H1 (cell line): ENCODE measurements around the gene SLC7A8. TPM values are rescaled to one million over a fixed set of nuclear protein-coding genes. Genes with fewer than 3 reads are reported as not detected.
A peak's percentile ranks its signal among the peaks of the same experiment; 100 is the strongest.

ENCODE experiments used
- CTCF ChIA-PET: fragments of 300-600 bp; sonication (Branson Sonifier 250); formaldehyde crosslinking; loops from one replicate; lab custom pipeline; 2021; ENCODE audit not compliant: partially characterized antibody; lab: Charles Lee
- POLR2A ChIA-PET: fragments of 300-600 bp; sonication (Branson Sonifier 250); formaldehyde crosslinking; loops from one replicate; lab custom pipeline; 2021; ENCODE audit warnings: inconsistent platforms; ENCODE audit not compliant: partially characterized antibody; lab: Charles Lee
- DNase-seq, 2 experiments: peaks; one replicate each; pipeline versions ENCODE4 v3.0.0 to v3.0.0-alpha.2; 2010 to 2022; ENCODE audit warnings: low spot score in 2 of 2, low read depth in 1 of 2, mixed read lengths in 1 of 2
- FAIRE-seq: peaks from 2 replicates; lab custom pipeline; 2011; peaks lifted over from hg19 to GRCh38; lab: Jason Lieb, UNC
- H2AFZ ChIP-seq: 2 replicates; pipeline ENCODE4 v1.8.1; 2012; ENCODE audit warnings: low read length, inconsistent platforms
- H2AK5ac ChIP-seq: 2 replicates; pipeline ENCODE4 v1.6.1; 2013; ENCODE audit warnings: low read depth, low read length
- H2BK120ac ChIP-seq: replicated peaks from 2 replicates; pipeline ENCODE3; 2013; ENCODE audit warnings: low read depth, low read length, inconsistent platforms
- H2BK12ac ChIP-seq: 2 replicates; pipeline ENCODE4 v1.6.1; 2013; ENCODE audit warnings: low read depth, low read length
- H2BK15ac ChIP-seq: 2 replicates; pipeline ENCODE4 v1.6.1; 2013; ENCODE audit warnings: low read length
- H2BK20ac ChIP-seq: 2 replicates; pipeline ENCODE4 v1.6.1; 2013; ENCODE audit warnings: low read length
- H2BK5ac ChIP-seq: 2 replicates; pipeline ENCODE4 v1.6.1; 2013; ENCODE audit warnings: low read depth, low read length
- H3K14ac ChIP-seq: 2 replicates; pipeline ENCODE4 v1.6.1; 2013; ENCODE audit warnings: inconsistent platforms; ENCODE audit not compliant: insufficient read length
- H3K18ac ChIP-seq: 2 replicates; pipeline ENCODE4 v1.6.1; 2013; ENCODE audit warnings: low read length; ENCODE audit errors: extremely low read depth
- H3K23ac ChIP-seq: 2 replicates; pipeline ENCODE4 v1.6.1; 2013; ENCODE audit warnings: inconsistent platforms; ENCODE audit not compliant: insufficient read length
- H3K23me2 ChIP-seq: 2 replicates; pipeline ENCODE4 v1.6.1; 2013; ENCODE audit warnings: low read depth, low read length
- H3K27ac ChIP-seq: 2 replicates; pipeline ENCODE4 v1.6.1; 2011; ENCODE audit warnings: low read depth, low read length, inconsistent platforms
- H3K27me3 ChIP-seq, 4 experiments: replicated peaks in 1 of 4; 1 replicate in 1 of 4; 2 replicates in 3 of 4; pipeline versions ENCODE4 v1.6.1 to v1.8.1; 2011 to 2013; ENCODE audit warnings: low read length in 3 of 4, mild to moderate bottlenecking in 3 of 4, inconsistent platforms in 2 of 4, mixed read lengths in 2 of 4, moderate library complexity in 1 of 4; ENCODE audit not compliant: control insufficient read depth in 3 of 4, insufficient read depth in 3 of 4; ENCODE audit errors: extremely low read depth in 1 of 4
- H3K36me3 ChIP-seq, 4 experiments: 2 replicates each; pipeline versions ENCODE4 v1.6.1 to v1.8.1; 2011 to 2013; ENCODE audit warnings: mild to moderate bottlenecking in 4 of 4, low read length in 3 of 4, moderate library complexity in 2 of 4, control low read depth in 1 of 4, inconsistent platforms in 1 of 4; ENCODE audit not compliant: insufficient read depth in 4 of 4, control insufficient read depth in 2 of 4
- H3K4ac ChIP-seq: replicated peaks from 2 replicates; pipeline ENCODE3; 2013; ENCODE audit warnings: low read length, low read depth, mixed read lengths, inconsistent platforms; ENCODE audit not compliant: insufficient read length
- H3K4me1 ChIP-seq, 4 experiments: replicated peaks in 1 of 4; 1 replicate in 1 of 4; 2 replicates in 3 of 4; pipeline versions ENCODE4 v1.6.1 to v1.8.1; 2011 to 2013; ENCODE audit warnings: low read length in 3 of 4, inconsistent platforms in 2 of 4, mixed read lengths in 1 of 4; ENCODE audit not compliant: insufficient read depth in 4 of 4, control insufficient read depth in 3 of 4
- H3K4me2 ChIP-seq, 2 experiments: 2 replicates each; pipeline versions ENCODE4 v1.6.1 to v1.8.1; 2011 to 2013; ENCODE audit warnings: low read depth in 2 of 2, low read length in 2 of 2, control low read depth in 1 of 2, inconsistent platforms in 1 of 2, mild to moderate bottlenecking in 1 of 2; ENCODE audit not compliant: insufficient read depth in 1 of 2
- H3K4me3 ChIP-seq, 4 experiments: fragments of 200-600, 300-600 bp in 1 of 4; sonication (generic), shearing (Covaris generic), sonication (Bioruptor Twin) in 1 of 4; 2 replicates each; pipeline versions ENCODE4 v1.5.1 to v1.8.1; 2011 to 2016; ENCODE audit warnings: low read length in 4 of 4, low read depth in 3 of 4, control low read depth in 2 of 4, inconsistent platforms in 2 of 4, mild to moderate bottlenecking in 2 of 4, mixed read lengths in 1 of 4, moderate library complexity in 1 of 4; ENCODE audit not compliant: insufficient read depth in 2 of 4; ENCODE audit errors: extremely low read depth in 1 of 4
- H3K56ac ChIP-seq: replicated peaks from 2 replicates; pipeline ENCODE3; 2013; ENCODE audit warnings: low read depth, mild to moderate bottlenecking, mixed read lengths, low read length, inconsistent platforms; ENCODE audit not compliant: insufficient read length
- H3K79me1 ChIP-seq: 2 replicates; pipeline ENCODE4 v1.6.1; 2013; ENCODE audit warnings: low read depth, low read length, control low read depth
- H3K79me2 ChIP-seq, 2 experiments: 2 replicates each; pipeline versions ENCODE4 v1.6.1 to v1.8.1; 2012 to 2013; ENCODE audit warnings: low read length in 2 of 2, mild to moderate bottlenecking in 2 of 2, inconsistent platforms in 1 of 2; ENCODE audit not compliant: insufficient read depth in 2 of 2, control insufficient read depth in 1 of 2
- H3K9ac ChIP-seq, 4 experiments: replicated peaks in 1 of 4; 1 replicate in 1 of 4; 2 replicates in 3 of 4; pipeline versions ENCODE4 v1.6.1 to v1.8.1; 2011 to 2013; ENCODE audit warnings: low read depth in 3 of 4, low read length in 3 of 4, control low read depth in 2 of 4, mild to moderate bottlenecking in 2 of 4, moderate library complexity in 2 of 4, inconsistent platforms in 1 of 4; ENCODE audit errors: extremely low read depth in 1 of 4
- H3K9me3 ChIP-seq, 2 experiments: 2 replicates each; pipeline versions ENCODE4 v1.6.1 to v1.8.1; 2012 to 2013; ENCODE audit warnings: mild to moderate bottlenecking in 2 of 2, moderate library complexity in 2 of 2, control low read depth in 1 of 2, inconsistent platforms in 1 of 2, low read depth in 1 of 2, low read length in 1 of 2, mixed read lengths in 1 of 2; ENCODE audit not compliant: insufficient read depth in 2 of 2
- H4K20me1 ChIP-seq, 2 experiments: replicated peaks in 1 of 2; 2 replicates each; pipeline versions ENCODE3 to v1.8.1; 2011 to 2013; ENCODE audit warnings: inconsistent platforms in 2 of 2, low read length in 2 of 2, mild to moderate bottlenecking in 1 of 2; ENCODE audit not compliant: insufficient read depth in 2 of 2, control insufficient read depth in 1 of 2
- H4K5ac ChIP-seq: 2 replicates; pipeline ENCODE4 v1.6.1; 2013; ENCODE audit warnings: low read length, low read depth, mixed read lengths, inconsistent platforms; ENCODE audit not compliant: insufficient read length
- H4K8ac ChIP-seq: 2 replicates; pipeline ENCODE4 v1.8.0; 2013; ENCODE audit warnings: mild to moderate bottlenecking, moderate library complexity, low read length, inconsistent platforms; ENCODE audit not compliant: insufficient read depth; ENCODE audit errors: extremely low read depth
- H4K91ac ChIP-seq: replicated peaks from 2 replicates; pipeline ENCODE3; 2013; ENCODE audit warnings: low read length, mixed read lengths, inconsistent platforms; ENCODE audit not compliant: insufficient read length
- RBBP5 ChIP-seq: IDR thresholded peaks from 2 replicates; pipeline ENCODE4 v1.7.1; 2012; ENCODE audit warnings: low read depth, mild to moderate bottlenecking, inconsistent platforms, low read length, moderate library complexity, borderline replicate concordance
- RXRA ChIP-seq: IDR thresholded peaks from 2 replicates; pipeline ENCODE4 v1.6.1; 2011; ENCODE audit warnings: low read depth, mild to moderate bottlenecking, low read length, moderate library complexity; ENCODE audit not compliant: insufficient read depth
- SIN3A ChIP-seq, 2 experiments: IDR thresholded peaks in 1 of 2; conservative IDR thresholded peaks in 1 of 2; 2 replicates each; pipeline ENCODE4 v1.6.1; 2011 to 2012; ENCODE audit warnings: low read length in 2 of 2, improper control_type of control experiment in 1 of 2, low read depth in 1 of 2, mild to moderate bottlenecking in 1 of 2
- SP1 ChIP-seq: IDR thresholded peaks from 2 replicates; pipeline ENCODE4 v1.6.1; 2011; ENCODE audit warnings: low read depth, low read length
- TAF1 ChIP-seq: IDR thresholded peaks from 2 replicates; pipeline ENCODE4 v1.6.1; 2011; ENCODE audit warnings: mild to moderate bottlenecking, low read depth, low read length
- WGBS, 2 experiments: shearing (Covaris generic) in 1 of 2; methylation state at CpG; one replicate each; pipeline versions ENCODE4 v1.1.6 to v1.1.7; 2013 to 2015; ENCODE audit warnings: low lambda C conversion rate in 2 of 2, mixed read lengths in 2 of 2, inconsistent platforms in 1 of 2, low coverage in 1 of 2, missing lambda C conversion rate in 1 of 2; ENCODE audit not compliant: insufficient replicate concordance in 2 of 2, insufficient coverage in 1 of 2, insufficient read length in 1 of 2; ENCODE audit errors: extremely low coverage in 1 of 2, missing lambda C conversion rate in 1 of 2; 5-methylcytosine and 5-hydroxymethylcytosine counted together
- polyA plus RNA-seq, 7 experiments: library from polyadenylated mRNA; depleted of rRNA in 3 of 7; stranded (reverse) in 5 of 7; unstranded in 2 of 7; fragments of >200 nt in 5 of 7; fragments of 200-250 nt in 2 of 7; gene quantifications; 1 replicate in 5 of 7; 2 replicates in 1 of 7; 4 replicates in 1 of 7; pipeline versions ENCODE4 v1.2.1 to v1.2.3, GENCODE V29; 2011 to 2013; ENCODE audit warnings: missing spikeins in 2 of 7, mixed read lengths in 2 of 7
- total RNA-seq: library from RNA; stranded (reverse); fragmentation: NEBNext Ultra II Directional; extraction: Animal tissue kit (Norgen Biotek cat#: 25700); gene quantifications from 2 replicates; pipeline ENCODE4 v1.2.1, GENCODE V29; 2021

SLC7A8 gene
- total and polyA plus RNA-seq, 2 of the 8 experiments (the other 6 are each of a cell fraction or from before 2014, with no cell fraction given) = 182 to 204 TPM

DNA sequence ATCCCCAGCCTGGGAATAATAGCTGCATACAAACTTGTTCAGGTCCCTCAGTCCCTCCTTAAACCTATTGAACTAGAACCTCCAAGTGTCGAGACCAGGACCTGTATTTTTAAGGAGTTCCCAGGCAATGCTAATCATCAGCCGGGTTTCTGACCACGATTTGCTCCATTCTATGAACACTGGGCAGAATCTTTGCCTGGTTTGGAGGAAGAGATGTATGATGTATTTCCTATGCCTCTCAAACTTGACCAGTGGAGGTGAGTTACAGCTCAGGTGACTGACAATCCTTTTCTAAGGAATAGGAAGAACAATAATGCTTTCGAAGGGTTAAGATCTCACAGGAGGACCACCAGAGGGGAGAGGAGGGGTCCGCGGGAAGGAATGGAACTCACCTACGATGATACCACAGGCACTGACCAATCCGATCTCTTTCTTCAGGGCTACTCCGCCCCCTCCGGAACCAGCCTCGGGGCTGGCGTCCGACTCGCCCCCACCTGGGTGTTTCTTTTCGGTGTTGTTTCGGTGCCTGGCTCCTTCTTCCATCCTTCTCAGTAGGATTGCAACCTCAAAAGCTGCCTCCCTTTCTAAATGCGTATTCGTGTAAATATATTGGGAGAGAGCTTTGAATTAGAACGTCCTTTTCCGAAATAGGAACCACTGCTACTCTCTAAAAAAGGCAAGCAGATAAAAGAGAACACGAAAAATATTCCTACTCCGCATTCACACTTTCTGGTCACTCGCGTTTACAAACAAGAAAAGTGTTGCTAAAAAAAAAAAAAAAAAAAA is 895 bp downstream of the SLC7A8 start:
- Histone ChIP-seq H2BK120ac (no peak overlapping the region), H2AFZ (no peak overlapping the region), H4K8ac (no peak overlapping the region), H3K23me2 (peaks cover 6% of the 10 kb centered on the region; the same call in 1 of the 2 replicates), H3K23ac (no peak overlapping the region), H2BK5ac (no peak overlapping the region), H4K20me1 (peaks cover 0 to 6% of the 10 kb centered on the region in 2 experiments), H3K79me1 (0 out of 2 replicates have a peak, but pooled peaks cover 3% of the 10 kb centered on the region), H3K4me2 (peak overlapping the region; percentile 67 to 72), H3K4me1 (peaks cover 0 to 4% (median under 1%) of the 10 kb centered on the region in 4 experiments; a peak in 5 of 7 replicates), H3K36me3 (no peaks in the 10 kb centered on the region), H3K56ac (no peak overlapping the region), H3K9me3 (no peaks in the 10 kb centered on the region; a peak in 1 of 4 replicates), H2BK12ac (no peak overlapping the region; the same call in 1 of the 2 replicates), H3K4me3 (peak overlapping the region; percentile 52 to 83 (median 62)), H2BK15ac (no peak overlapping the region; the same call in 1 of the 2 replicates), H2AK5ac (no peak overlapping the region), H2BK20ac (no peak overlapping the region), H4K91ac (no peak overlapping the region), H3K14ac (no peak overlapping the region), H4K5ac (peak overlapping the region; percentile 1), H3K79me2 (peaks cover 5 to 46% of the 10 kb centered on the region in 2 experiments), H3K27ac (no peak overlapping the region), H3K9ac (peak overlapping the region in 3 of 4 experiments; percentile 31 to 58 (median 47); a peak in 5 of 7 replicates), H3K27me3 (no peaks in the 10 kb centered on the region), H3K18ac (no peak overlapping the region), H3K4ac (no peak overlapping the region)
- POLR2A ChIA-PET = interaction anchor here (0.7 to 2.3 kb wide), 11 partner anchors 8 to 138 kb away, joined by 3 to 10 read pairs (median 3); partner anchors contain the start of gene PABPN1
- DNase-seq = peak; percentile 38 to 79
- 1% methylated on average over 24 of the region's 24 CpGs; no CpG with 5 or more reads in 1 of the 2 experiments for WGBS, 2 experiments
- CTCF ChIA-PET = interaction anchor here (0.6 to 10.7 kb wide), 12 partner anchors 12 to 1241 kb away, joined by 3 to 290 read pairs (median 4); partner anchors contain the start of genes ACIN1, C14orf119 and CEBPE
- peak; percentile 57 for FAIRE-seq
- TF ChIP-seq SP1 = peak; percentile 54; the same call in 1 of the 2 replicates
- 0 out of 2 replicates have a peak, but pooled peaks have one; percentile 33 for TF ChIP-seq RBBP5
- no peak for TF ChIP-seq RXRA
- TF ChIP-seq TAF1 = peak; percentile 45; the same call in 1 of the 2 replicates
- peak; percentile 34 to 62; a peak in 2 of 4 replicates for TF ChIP-seq SIN3A (conservative IDR thresholded peaks at IDR 0.05 in 1 of 2, IDR thresholded peaks at IDR 0.05 in 1 of 2; ENCODE audit: low read depth in 1 of 2, low read length in 2 of 2)
